Activated B cell treated with CpG ODN at 0.5 μM for 24 hours (primary cell): ENCODE data around the gene RRP7A. TPM values are rescaled to one million over a fixed set of nuclear protein-coding genes. Genes with fewer than 3 reads are reported as not detected.

Source experiments
- ATAC-seq: fragments of 200-7000 bp; cut with Tn5 transposase; one replicate; pipeline ENCODE4 v1.10.0; 2021; ENCODE audit warnings: low read depth, mild to moderate bottlenecking, moderate library complexity
- CTCF ChIA-PET: fragments of 350-600 bp; sonication (Branson Sonifier 250); formaldehyde crosslinking; loops from one replicate; lab custom pipeline; 2021; ENCODE audit warnings: antibody characterized with exemption; lab: Charles Lee
- POLR2A ChIA-PET: fragments of 350-600 bp; sonication (Branson Sonifier 250); formaldehyde crosslinking; loops from one replicate; lab custom pipeline; 2021; ENCODE audit warnings: antibody characterized with exemption; lab: Charles Lee
- DNase-seq: peaks from one replicate; pipeline ENCODE4 v3.0.0; 2022
- H3K27ac Mint-ChIP-seq: one replicate; pipeline ENCODE4 v1.8.0; 2020; ENCODE audit warnings: mixed read lengths
- H3K27me3 Mint-ChIP-seq: one replicate; pipeline ENCODE4 v1.8.0; 2021; ENCODE audit warnings: mixed read lengths
- H3K36me3 Mint-ChIP-seq: one replicate; pipeline ENCODE4 v1.8.0; 2021; ENCODE audit warnings: low read depth, mixed read lengths
- H3K4me1 Mint-ChIP-seq: one replicate; pipeline ENCODE4 v1.8.0; 2021; ENCODE audit warnings: mixed read lengths
- H3K4me3 Mint-ChIP-seq: one replicate; pipeline ENCODE4 v1.8.0; 2020; ENCODE audit warnings: mild to moderate bottlenecking, mixed read lengths
- H3K9me3 Mint-ChIP-seq: one replicate; pipeline ENCODE4 v1.8.0; 2020; ENCODE audit warnings: mixed read lengths
- intact Hi-C: fragments of 100-400 bp; cut with micrococcal nuclease; formaldehyde crosslinking; loops from one replicate; pipeline ENCODE4 v1.15.1; 2024
- total RNA-seq: library from RNA; stranded (reverse); gene quantifications from 2 replicates; pipeline ENCODE4 v1.2.3, GENCODE V29; 2022
- TF ChIP-seq, protein P1 (sequence below): fragments of 200-600 bp; IDR thresholded peaks from one replicate; pipeline ENCODE4 v1.8.0; 2022; ENCODE audit warnings: antibody characterized with exemption, mild to moderate bottlenecking

The RRP7A gene
- total RNA-seq, 1 donor from 2014 or later, result 129 TPM

DNA sequence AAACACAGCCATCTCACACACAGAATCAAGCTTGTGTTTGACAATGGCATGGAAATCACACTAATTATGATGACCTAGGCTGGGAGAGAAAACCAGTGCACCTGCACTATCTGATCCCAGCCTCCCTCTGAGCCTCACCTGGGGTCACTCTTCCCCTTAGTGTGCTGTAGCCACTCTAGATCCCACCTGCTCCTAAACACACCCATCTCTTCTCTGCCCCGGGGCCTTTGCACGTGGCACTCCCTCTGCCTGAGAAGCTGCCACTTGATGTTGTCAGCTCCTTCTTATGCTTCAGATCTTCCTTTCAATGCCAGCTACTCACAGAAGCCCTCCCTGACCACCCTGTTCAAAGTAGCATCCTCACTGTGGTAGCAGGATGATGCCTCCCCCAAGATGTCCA lies 44.5 kb downstream of the RRP7A start:
- H3K27ac Mint-ChIP-seq, result no peak overlapping the region
- peaks cover 3% of the 10 kb centered on the region for H3K27me3 Mint-ChIP-seq
- ATAC-seq, result no peak
- H3K4me1 Mint-ChIP-seq, result peaks cover 9% of the 10 kb centered on the region
- intact Hi-C loops, result no loop called here
- TF ChIP-seq, protein P1, sequence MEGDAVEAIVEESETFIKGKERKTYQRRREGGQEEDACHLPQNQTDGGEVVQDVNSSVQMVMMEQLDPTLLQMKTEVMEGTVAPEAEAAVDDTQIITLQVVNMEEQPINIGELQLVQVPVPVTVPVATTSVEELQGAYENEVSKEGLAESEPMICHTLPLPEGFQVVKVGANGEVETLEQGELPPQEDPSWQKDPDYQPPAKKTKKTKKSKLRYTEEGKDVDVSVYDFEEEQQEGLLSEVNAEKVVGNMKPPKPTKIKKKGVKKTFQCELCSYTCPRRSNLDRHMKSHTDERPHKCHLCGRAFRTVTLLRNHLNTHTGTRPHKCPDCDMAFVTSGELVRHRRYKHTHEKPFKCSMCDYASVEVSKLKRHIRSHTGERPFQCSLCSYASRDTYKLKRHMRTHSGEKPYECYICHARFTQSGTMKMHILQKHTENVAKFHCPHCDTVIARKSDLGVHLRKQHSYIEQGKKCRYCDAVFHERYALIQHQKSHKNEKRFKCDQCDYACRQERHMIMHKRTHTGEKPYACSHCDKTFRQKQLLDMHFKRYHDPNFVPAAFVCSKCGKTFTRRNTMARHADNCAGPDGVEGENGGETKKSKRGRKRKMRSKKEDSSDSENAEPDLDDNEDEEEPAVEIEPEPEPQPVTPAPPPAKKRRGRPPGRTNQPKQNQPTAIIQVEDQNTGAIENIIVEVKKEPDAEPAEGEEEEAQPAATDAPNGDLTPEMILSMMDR, result no peak
- H3K4me3 Mint-ChIP-seq, result no peak overlapping the region
- no peaks in the 10 kb centered on the region for H3K9me3 Mint-ChIP-seq
- POLR2A ChIA-PET, result no interaction called here
- H3K36me3 Mint-ChIP-seq, result no peaks in the 10 kb centered on the region
- CTCF ChIA-PET, result interaction anchor here (3.0 kb wide), 1 partner anchor 37 kb away, joined by 13 read pairs; no protein-coding TSS in a partner anchor
- DNase-seq, result no peak

DNA sequence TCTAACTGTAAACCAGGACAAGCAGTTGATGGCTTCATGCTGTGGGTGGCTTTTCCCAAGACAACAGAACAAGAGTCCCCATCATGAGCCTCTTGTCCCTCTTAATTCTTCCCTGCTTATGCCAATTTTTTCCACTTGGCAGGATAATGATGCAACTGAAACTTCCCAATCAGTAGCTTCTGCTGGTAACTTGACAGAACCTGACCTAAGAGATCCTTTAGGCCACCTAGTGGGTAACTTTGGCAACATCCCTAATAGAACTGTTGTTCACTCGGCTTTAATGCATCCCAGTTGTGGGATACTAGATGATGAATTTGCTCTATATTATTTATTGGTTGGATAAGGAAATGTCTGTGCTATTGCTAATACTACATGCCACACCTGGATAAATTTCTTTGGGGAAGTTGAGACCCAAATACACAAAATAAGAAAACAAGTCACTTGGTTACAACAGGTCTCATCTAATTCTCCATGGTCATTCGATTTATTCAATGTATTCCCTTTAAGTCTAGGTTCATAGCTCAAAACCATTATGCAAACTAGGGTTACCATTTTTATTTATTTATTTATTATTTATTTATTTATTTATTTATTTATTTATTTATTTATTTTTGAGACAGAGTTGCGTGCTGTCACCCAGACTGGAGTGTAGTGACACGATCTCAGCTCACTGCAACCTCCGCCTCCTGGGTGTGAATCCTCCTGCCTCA lies 46.0 kb downstream of the RRP7A start:
- Mint-ChIP-seq H3K9me3 (no peaks in the 10 kb centered on the region), H3K36me3 (no peaks in the 10 kb centered on the region), H3K4me3 (no peak overlapping the region), H3K27ac (no peak overlapping the region), H3K27me3 (peaks cover 3% of the 10 kb centered on the region), H3K4me1 (peaks cover 3% of the 10 kb centered on the region)
- DNase-seq, result no peak
- ATAC-seq, result peak; percentile 64
- TF ChIP-seq, protein P1, result peak; percentile 76
- intact Hi-C loops, result loop anchor here (1.0 to 5.0 kb wide), 4 partner anchors 36 to 507 kb away; no protein-coding TSS in a partner anchor
- POLR2A ChIA-PET, result interaction anchor here (0.5 to 0.7 kb wide), 3 partner anchors 9 to 49 kb away, joined by 4 read pairs; no protein-coding TSS in a partner anchor
- CTCF ChIA-PET, result interaction anchor here (0.8 to 3.0 kb wide), 9 partner anchors 9 to 384 kb away, joined by 3 to 13 read pairs (median 4); partner anchors contain the start of gene NDUFA6

DNA sequence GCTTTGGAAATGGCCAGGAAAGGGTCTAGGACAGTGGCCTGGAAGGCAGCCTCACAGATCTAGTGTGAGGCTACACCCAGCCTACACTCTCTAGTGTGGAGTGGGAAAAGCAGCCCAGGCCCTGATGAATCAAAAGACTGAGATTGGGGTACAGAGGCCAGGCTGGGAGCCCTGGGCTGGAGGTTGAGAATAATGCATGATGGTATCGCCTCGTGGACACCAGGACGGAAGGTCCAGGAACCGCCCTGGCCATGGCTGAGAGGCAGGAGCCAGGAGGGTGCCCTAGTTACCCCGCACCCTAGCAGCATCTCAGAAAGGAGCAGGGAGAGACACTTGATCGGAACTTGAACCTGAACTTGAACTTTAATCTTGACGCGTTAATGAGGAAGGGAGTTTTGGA lies 46.9 kb downstream of the RRP7A start:
- intact Hi-C loops, result loop anchor here (1.0 to 5.0 kb wide), 4 partner anchors 35 to 506 kb away; no protein-coding TSS in a partner anchor
- POLR2A ChIA-PET, result no interaction called here
- CTCF ChIA-PET, result interaction anchor here (0.6 to 3.0 kb wide), 6 partner anchors 12 to 383 kb away, joined by 3 to 13 read pairs (median 4); no protein-coding TSS in a partner anchor
- Mint-ChIP-seq H3K4me3 (no peak overlapping the region), H3K27ac (no peak overlapping the region), H3K9me3 (no peaks in the 10 kb centered on the region), H3K4me1 (no peaks in the 10 kb centered on the region), H3K27me3 (peaks cover 3% of the 10 kb centered on the region), H3K36me3 (no peaks in the 10 kb centered on the region)
- TF ChIP-seq, protein P1, result no peak
- no peak for ATAC-seq
- DNase-seq, result no peak

DNA sequence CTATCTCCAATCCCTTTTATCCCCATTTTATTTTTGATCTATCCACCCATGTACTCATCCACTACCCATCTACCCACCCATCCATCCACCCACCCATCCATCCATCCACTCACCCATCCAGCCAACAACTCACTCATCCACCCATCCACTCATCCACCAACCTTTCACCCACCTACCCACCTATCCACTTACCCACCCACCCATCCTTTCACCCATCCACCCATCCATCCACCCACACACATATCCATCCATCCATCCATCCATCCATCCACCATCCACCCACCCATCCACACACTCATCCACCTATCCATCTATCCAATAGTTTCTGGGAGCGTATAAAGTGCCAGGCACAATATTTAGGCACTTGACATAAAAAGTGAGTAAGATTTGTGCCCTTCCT lies 48.2 kb downstream of the RRP7A start:
- peaks cover 3% of the 10 kb centered on the region for H3K27me3 Mint-ChIP-seq
- H3K36me3 Mint-ChIP-seq, result no peaks in the 10 kb centered on the region
- ChIA-PET POLR2A (no interaction called here), CTCF (no interaction called here)
- TF ChIP-seq, protein P1, result no peak
- H3K27ac Mint-ChIP-seq, result no peak overlapping the region
- no peak for ATAC-seq
- intact Hi-C loops, result loop anchor here (5.0 kb wide), 1 partner anchor 34 kb away; no protein-coding TSS in a partner anchor
- no peak for DNase-seq
- H3K4me1 Mint-ChIP-seq, result no peaks in the 10 kb centered on the region
- no peak overlapping the region for H3K4me3 Mint-ChIP-seq
- no peaks in the 10 kb centered on the region for H3K9me3 Mint-ChIP-seq
